ENCODE measurements around the gene PLOD1. TPM values are rescaled to one million over a fixed set of nuclear protein-coding genes. Genes with fewer than 3 reads are reported as not detected.
A peak's percentile ranks its signal among the peaks of the same experiment; 100 is the strongest.

The PLOD1 gene
- total and polyA plus RNA-seq, 2 of the 13 experiments (the other 11 are each of a cell fraction or from before 2014, with no cell fraction given), result 70.1 to 318 TPM

DNA sequence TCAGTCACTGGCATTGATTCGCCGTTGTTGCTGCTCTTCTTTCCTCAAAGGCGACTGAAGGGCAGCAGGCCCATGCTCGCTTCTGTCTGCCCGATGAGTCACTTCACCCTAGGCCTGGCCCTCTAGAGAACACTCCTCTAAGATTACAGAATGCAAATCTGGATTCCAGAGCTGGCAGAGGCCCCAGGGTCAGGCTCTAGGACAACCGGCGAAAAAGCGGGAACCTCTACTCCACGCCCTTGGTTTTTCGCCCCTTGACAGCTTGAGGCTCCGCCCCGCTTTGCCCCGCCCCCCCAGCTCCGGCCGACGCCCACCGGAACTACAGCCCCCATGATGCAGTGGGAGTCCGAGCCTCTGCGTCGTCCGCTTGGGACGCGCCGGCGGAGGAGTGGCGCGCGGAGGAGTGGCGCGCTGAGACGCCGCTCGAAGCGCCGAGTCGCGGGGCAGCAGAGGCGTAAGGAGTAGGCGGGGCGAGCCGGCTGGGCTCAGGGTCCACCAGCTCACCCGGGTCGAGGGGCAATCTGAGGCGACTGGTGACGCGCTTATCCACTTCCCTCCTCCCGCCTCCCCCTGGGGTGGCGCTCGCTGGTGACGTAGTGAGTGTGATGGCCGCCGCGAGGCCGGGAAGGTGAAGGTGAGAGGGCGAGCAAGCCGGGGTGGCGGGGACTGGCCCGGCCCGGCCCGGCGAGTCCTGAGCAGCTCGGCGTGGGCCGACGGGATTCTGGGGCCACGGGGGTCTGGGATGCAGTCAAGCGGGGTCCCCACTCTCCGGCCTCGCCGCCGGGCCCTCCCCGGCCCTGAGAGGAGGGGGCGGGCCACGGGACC lies 45.5 kb downstream of the PLOD1 start, which contains the start of gene MFN2 (continued):
- TF ChIP-seq ZBTB25 (CRISPR knock-in tag; IDR thresholded peaks at IDR 0.05) (no peak; the same call in 1 of the 2 replicates), ZNF451 (CRISPR knock-in tag; IDR thresholded peaks at IDR 0.05) (0 out of 2 replicates have a peak, but pooled peaks have one; percentile 6), ZNF609 (CRISPR knock-in tag; IDR thresholded peaks at IDR 0.05; ENCODE audit: borderline replicate concordance) (no peak; the same call in 1 of the 2 replicates), HNRNPUL1 (IDR thresholded peaks at IDR 0.05; ENCODE audit: low read depth, low read length) (0 out of 2 replicates have a peak, but pooled peaks have one; percentile 28), BORCS8-MEF2B (CRISPR knock-in tag; IDR thresholded peaks at IDR 0.05) (peak; percentile 71; the same call in 1 of the 2 replicates), BHLHE40 (IDR thresholded peaks at IDR 0.05; ENCODE audit: low read length) (no peak), ZFYVE20 (CRISPR knock-in tag; IDR thresholded peaks at IDR 0.05; ENCODE audit: borderline replicate concordance, low read depth) (no peak), CCAR2 (optimal IDR thresholded peaks at IDR 0.05; ENCODE audit: low read depth, low read length) (no peak), ZNF331 (CRISPR knock-in tag; IDR thresholded peaks at IDR 0.05) (peak; percentile 24; the same call in 1 of the 2 replicates), HNF4A (CRISPR knock-in tag; IDR thresholded peaks at IDR 0.05) (peak; percentile 89), ZNF33B (CRISPR knock-in tag; IDR thresholded peaks at IDR 0.05) (no peak; the same call in 1 of the 2 replicates), ELF4 (CRISPR knock-in tag; IDR thresholded peaks at IDR 0.05; ENCODE audit: borderline replicate concordance) (no peak), ZNF780A (CRISPR knock-in tag; IDR thresholded peaks at IDR 0.05) (no peak; the same call in 1 of the 2 replicates), MBD4 (IDR thresholded peaks at IDR 0.05; ENCODE audit: borderline replicate concordance, low read length) (no peak), EP300 (IDR thresholded peaks at IDR 0.05; ENCODE audit: low read depth in 2 of 2, low read length in 2 of 2) (0 out of 4 replicates have a peak, but pooled peaks of 1 of the 2 experiments have one; percentile 7), EP300 (CRISPR knock-in tag; IDR thresholded peaks at IDR 0.05; ENCODE audit: borderline replicate concordance) (peak; percentile 36; the same call in 1 of the 2 replicates), DNMT3B (CRISPR knock-in tag; conservative IDR thresholded peaks at IDR 0.05) (0 out of 2 replicates have a peak, but pooled peaks have one; percentile 61)
- TF ChIP-seq, protein P1, sequence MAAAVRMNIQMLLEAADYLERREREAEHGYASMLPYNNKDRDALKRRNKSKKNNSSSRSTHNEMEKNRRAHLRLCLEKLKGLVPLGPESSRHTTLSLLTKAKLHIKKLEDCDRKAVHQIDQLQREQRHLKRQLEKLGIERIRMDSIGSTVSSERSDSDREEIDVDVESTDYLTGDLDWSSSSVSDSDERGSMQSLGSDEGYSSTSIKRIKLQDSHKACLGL (CRISPR knock-in tag; IDR thresholded peaks at IDR 0.05), result peak; percentile 76
- TF ChIP-seq, protein P2, sequence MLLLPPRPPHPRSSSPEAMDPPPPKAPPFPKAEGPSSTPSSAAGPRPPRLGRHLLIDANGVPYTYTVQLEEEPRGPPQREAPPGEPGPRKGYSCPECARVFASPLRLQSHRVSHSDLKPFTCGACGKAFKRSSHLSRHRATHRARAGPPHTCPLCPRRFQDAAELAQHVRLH (CRISPR knock-in tag; IDR thresholded peaks at IDR 0.05; ENCODE audit: borderline replicate concordance, low read depth), result no peak
- TF ChIP-seq, protein P3, sequence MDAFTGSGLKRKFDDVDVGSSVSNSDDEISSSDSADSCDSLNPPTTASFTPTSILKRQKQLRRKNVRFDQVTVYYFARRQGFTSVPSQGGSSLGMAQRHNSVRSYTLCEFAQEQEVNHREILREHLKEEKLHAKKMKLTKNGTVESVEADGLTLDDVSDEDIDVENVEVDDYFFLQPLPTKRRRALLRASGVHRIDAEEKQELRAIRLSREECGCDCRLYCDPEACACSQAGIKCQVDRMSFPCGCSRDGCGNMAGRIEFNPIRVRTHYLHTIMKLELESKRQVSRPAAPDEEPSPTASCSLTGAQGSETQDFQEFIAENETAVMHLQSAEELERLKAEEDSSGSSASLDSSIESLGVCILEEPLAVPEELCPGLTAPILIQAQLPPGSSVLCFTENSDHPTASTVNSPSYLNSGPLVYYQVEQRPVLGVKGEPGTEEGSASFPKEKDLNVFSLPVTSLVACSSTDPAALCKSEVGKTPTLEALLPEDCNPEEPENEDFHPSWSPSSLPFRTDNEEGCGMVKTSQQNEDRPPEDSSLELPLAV (CRISPR knock-in tag; conservative IDR thresholded peaks at IDR 0.05; ENCODE audit: low read depth), result no peak
